Mononuclear cell (primary cell): ENCODE results near the gene ACIN1. TPM values are rescaled to one million over a fixed set of nuclear protein-coding genes. Genes with fewer than 3 reads are reported as not detected.
"Not testable (repeated sequence)": the region's sequence is repeated elsewhere in the genome, so short reads cannot be mapped to it uniquely, and the experiment has no call there.

ENCODE experiments used
- H3K27me3 ChIP-seq: 2 replicates; pipeline ENCODE4 v1.6.0; 2011; ENCODE audit warnings: low read length, control low read depth; ENCODE audit not compliant: insufficient read depth
- H3K4me1 ChIP-seq: 2 replicates; pipeline ENCODE4 v1.5.1; 2011; ENCODE audit warnings: mild to moderate bottlenecking, low read length, control low read depth; ENCODE audit not compliant: insufficient read depth
- H3K4me3 ChIP-seq: 2 replicates; pipeline ENCODE4 v1.5.1; 2011; ENCODE audit warnings: mild to moderate bottlenecking, low read length, moderate library complexity
- H3K9me3 ChIP-seq: 2 replicates; pipeline ENCODE4 v1.5.1; 2011; ENCODE audit warnings: low read depth, mild to moderate bottlenecking, control low read depth, low read length
- total RNA-seq: library from RNA; depleted of rRNA; stranded (reverse); fragments of >200 nt; gene quantifications from one replicate; pipeline ENCODE4 v1.2.3, GENCODE V29; 2012

Gene ACIN1
- total RNA-seq, 1 donor: 123 TPM

DNA sequence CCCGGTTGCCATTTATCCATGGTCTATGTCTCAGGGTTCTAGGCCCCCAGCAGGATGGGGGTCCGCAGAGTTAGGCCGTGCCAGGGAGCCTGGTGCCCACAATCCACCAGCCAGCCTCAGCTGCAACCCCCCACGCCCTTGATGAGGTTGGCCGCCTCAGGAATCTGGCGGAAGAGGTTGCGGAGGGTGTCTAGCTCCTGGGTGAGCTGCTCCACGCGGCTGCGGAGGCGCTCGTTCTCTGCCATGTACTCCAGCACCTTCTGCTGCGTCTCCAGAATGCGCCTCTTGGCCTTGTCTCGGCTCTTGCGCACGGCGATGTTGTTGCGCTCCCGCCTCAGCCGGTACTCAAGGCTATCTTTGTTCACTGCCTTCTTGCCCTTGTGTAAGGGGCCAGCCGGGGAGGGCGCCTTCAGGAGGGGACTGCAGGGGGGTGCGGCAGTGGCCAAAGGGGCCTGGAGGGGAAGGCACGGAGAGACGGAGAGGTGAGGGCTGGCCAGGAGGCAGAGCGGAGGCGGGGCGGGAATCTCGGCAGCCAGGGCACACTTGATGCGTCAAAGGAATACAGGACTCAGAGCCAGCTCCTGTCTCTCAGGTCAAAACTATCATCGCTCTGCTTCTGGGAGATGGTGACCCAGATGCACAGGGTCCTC, 22.6 kb upstream of the ACIN1 start:
- peaks cover 90% of the 10 kb centered on the region for H3K4me1 ChIP-seq
- no peaks in the 10 kb centered on the region for H3K9me3 ChIP-seq
- no peaks in the 10 kb centered on the region for H3K27me3 ChIP-seq
- no peak overlapping the region for H3K4me3 ChIP-seq

DNA sequence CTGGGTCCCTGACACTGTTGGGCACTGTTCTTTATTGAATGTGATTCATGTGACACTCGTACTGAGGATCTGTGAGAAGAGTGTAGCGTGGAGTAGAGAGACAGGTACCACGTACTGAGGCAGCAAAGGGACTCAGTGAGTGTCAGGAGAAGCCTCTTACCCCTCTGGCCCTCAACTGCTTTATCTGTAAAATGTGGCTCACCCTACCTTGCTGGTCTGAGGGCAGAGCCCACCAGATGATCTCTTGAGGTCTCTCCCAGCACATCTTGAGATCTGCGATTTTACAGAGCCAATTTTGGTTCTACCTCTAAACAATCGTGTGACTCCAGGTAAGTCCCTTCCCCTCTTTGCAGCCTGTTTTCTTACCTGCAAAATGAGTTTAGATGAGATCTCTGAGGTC, 21.0 kb upstream of the ACIN1 start:
- peaks cover 2% of the 10 kb centered on the region for H3K27me3 ChIP-seq
- peaks cover 92% of the 10 kb centered on the region for H3K4me1 ChIP-seq
- no peak overlapping the region for H3K4me3 ChIP-seq
- no peaks in the 10 kb centered on the region for H3K9me3 ChIP-seq

DNA sequence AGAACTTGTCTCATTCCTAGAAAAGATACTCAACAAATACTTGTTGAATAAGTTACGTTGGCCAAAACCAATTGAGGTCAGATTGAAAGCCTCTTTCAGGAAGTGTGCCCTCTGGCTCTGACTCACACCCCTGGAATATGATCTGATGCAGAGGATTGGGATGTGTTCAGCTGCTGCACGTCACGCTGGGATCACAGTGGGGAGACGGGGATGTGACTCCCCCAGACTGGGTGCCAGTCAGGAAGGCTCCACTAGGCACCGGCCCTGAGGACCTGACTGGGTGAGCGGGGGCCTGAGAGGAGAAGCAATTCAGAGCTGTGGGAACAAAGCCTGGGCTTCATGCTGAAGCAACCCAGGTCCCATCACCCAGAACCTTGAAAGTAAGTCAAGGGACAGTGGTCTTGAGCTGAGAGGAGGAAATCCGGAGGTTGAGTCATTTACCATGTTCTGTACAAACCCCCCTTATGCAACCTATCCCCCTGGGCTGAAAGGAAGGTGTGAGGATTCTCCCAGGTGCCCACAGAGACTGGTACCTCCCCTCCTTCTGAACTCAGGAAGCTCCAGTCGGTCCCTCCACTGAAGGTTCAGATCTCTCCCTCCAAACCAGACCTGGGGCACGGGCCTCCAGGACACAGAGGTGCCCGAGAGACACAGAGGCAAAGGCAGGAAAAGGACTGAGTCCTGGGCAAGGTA, 20.2 kb upstream of the ACIN1 start:
- Histone ChIP-seq H3K27me3 (peaks cover 2% of the 10 kb centered on the region), H3K4me1 (peaks cover 88% of the 10 kb centered on the region), H3K4me3 (no peak overlapping the region), H3K9me3 (no peaks in the 10 kb centered on the region)

DNA sequence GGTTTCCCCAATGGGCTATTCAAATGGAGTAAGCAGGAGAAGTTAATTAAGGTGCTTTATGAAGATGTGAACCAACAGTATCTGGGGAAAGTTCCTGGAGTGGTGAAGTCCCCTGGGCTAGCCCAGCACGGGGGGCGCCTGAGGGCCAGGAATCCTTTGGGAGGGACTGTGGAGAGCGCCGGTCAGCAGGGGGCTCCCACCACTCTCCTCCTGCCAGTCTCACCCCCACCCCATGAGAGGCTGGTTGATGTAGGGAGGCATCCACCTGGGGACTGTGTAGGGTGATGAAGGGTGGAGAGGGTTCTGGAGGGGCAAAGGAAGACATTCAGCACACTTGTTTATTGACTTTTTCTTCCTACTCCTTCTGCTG, 19.7 kb upstream of the ACIN1 start:
- peaks cover 82% of the 10 kb centered on the region for H3K4me1 ChIP-seq
- H3K9me3 ChIP-seq: no peaks in the 10 kb centered on the region
- no peak overlapping the region for H3K4me3 ChIP-seq
- H3K27me3 ChIP-seq: peaks cover 2% of the 10 kb centered on the region

DNA sequence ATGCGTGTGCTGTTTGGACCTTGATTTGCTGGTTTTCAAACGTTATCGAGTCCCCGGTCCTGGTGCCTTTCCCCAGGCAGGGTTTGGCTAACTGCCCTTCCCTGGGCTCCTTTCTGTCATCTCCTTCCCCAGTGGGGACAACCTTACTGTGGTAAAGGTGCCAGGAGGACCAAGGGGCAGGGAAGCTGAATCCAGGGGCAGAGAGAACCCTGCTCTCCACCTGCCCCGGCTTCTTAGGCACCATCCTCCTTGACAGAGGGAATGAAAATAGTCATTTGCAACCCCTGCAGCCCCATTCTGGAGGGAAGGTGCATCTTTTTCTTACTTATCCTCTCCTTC, 19.2 kb upstream of the ACIN1 start:
- Histone ChIP-seq H3K9me3 (no peaks in the 10 kb centered on the region), H3K4me1 (peaks cover 77% of the 10 kb centered on the region), H3K4me3 (no peak overlapping the region), H3K27me3 (peaks cover 2% of the 10 kb centered on the region)

DNA sequence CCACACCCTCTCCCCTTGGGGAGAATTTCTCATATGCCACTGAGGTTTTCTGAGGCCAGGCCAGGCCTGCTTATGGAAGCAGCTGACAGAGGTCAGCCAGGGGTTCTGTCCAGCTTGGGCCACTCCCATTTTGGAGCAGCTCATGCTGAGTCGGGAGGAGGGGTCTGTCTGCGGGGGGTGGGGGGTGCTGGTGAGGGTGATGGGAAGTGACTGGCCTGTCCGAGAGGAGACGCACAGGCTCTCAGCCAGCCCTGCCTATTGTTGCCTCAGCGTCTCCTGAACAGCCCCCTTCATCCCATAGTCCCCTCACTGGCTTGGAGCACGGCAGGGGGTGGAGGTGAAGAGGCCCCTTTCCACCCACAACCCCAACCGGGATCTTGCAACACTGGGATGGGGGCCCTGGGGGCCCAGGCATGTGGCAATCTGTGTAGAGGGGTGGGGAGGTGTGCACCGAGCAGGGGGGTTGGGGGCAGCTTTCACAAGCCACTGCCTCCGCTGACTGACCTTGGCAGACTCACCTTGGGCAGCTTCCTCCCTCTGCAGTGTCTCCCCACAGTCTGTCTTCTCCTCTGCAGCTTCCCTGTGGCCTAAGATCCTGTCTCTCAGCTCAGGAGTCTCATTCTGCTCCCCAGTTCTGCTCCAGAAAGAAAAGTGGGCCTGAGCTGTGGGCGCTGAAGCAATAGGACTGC, 18.6 kb upstream of the ACIN1 start:
- no peaks in the 10 kb centered on the region for H3K9me3 ChIP-seq
- H3K27me3 ChIP-seq: peaks cover 2% of the 10 kb centered on the region
- no peak overlapping the region for H3K4me3 ChIP-seq
- H3K4me1 ChIP-seq: peaks cover 73% of the 10 kb centered on the region

DNA sequence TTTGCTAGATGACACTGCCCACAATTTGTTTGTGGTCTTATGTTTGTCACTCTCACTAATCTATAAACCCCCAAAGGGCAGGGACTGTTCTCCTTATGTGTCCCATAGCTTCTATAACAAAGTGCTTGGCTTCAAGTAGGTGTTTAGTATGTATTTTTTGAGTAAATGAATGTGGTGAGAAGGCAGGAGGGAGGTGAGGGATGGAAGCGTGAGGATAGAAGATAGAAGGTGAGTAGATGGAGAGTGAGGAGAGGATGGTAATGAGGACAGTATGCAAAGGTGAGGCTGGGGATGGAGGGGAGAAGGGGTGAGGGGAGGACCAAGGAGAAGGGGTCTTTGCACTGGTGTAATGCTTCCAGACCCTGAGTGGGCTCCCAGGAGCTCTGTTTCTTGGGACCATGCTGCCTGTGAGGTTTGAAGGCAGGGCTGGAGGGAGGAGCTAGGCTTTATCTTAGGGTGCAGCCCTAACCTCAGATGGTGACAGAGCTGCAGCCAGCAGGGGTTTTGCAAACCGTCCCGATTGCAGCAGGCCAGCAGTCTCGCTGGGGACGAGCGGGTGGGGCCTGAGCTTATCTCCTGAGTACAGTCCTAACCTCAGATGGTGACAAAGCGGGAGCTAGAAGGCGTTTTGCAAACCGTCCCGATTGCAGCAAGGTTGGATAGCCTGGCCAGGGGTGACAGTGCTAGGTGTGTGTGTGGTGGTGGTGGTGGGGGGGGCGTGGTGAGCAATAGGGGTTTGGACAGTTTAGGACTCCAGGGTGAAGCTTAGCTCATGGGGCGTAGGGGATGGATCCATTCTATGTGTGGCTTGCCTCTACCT, 17.6 kb upstream of the ACIN1 start:
- Histone ChIP-seq H3K27me3 (peaks cover 2% of the 10 kb centered on the region), H3K4me3 (no peak overlapping the region), H3K9me3 (no peaks in the 10 kb centered on the region), H3K4me1 (peaks cover 63% of the 10 kb centered on the region)

DNA sequence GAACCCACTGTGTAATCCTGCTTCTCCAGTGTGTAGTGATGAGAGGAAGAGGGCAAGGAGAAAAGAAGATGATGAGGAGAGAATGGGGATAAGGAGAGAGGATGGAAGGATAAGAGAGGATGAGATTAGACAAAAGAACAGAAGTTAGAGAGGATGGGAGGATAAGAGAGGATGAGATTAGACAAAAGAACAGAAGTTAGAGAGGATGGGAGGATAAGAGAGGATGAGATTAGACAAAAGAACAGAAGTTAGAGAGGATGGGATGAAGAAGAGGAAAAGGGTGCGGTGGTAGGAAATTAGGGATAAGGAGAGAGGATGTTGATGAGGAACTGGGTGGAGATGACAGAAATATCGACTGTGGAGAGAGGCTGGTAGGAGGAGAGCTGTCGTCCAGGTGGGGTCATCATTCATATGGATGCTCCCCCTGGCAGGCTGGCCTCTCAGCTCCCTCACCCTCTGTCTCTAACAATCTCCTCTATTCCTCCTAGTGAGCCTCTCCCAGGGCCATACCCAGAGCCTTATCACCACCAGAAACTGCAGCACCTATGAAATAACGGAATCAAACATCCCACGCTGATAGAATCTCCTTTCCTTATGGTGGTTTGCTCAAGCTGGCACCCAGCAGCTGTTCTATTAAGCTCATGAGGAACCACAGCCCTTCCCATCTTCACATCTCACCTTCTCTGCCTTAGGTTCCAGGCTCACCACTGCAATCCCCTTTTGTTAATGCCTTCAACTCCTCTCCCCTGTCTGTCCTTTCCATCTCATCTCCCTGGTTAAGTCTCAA, 15.8 kb upstream of the ACIN1 start:
- Histone ChIP-seq H3K4me3 (no peak overlapping the region), H3K9me3 (no peaks in the 10 kb centered on the region), H3K27me3 (peaks cover 2% of the 10 kb centered on the region), H3K4me1 (peaks cover 50% of the 10 kb centered on the region)

DNA sequence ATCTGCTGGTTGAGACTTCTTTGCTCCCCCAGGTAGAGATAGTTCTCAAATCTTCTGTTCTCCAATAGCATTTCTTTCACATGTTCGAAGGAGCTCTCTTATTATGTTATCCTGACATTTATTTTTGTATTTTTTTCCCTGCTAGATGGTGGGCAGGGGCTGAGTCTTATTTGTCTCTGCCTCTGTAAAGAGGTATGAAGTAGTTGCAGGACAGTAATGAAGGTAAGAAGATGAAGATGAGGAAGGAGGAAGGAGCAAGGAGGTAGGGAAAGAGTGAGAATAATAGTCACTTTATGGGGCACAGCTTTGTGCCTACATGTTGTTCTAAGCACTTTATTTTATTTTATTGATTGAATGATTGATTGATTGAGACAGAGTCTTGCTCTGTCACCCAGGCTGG, 14.8 kb upstream of the ACIN1 start:
- Histone ChIP-seq H3K4me1 (peaks cover 46% of the 10 kb centered on the region), H3K9me3 (no peaks in the 10 kb centered on the region), H3K4me3 (no peak overlapping the region), H3K27me3 (peaks cover 2% of the 10 kb centered on the region)

DNA sequence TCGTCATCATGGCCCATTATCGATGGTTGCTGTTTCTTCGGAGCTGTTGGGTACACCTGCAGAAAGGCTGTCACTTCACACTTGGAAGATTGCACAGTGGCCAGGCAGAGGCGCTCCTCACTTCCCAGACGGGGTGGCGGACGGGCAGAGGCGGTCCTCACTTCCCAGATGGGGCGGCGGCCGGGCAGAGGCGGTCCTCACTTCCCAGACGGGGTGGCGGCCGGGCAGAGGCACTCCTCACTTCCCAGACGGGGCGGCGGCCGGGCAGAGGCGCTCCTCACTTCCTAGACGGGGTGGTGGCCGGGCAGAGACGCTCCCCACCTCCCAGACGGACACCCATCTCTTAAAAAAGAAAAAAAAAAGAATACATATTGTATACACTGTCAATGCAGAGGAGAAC, 13.2 kb upstream of the ACIN1 start:
- H3K9me3 ChIP-seq, H3K27me3 ChIP-seq, H3K4me3 ChIP-seq: not testable (repeated sequence)
- peaks cover 30% of the 10 kb centered on the region for H3K4me1 ChIP-seq

DNA sequence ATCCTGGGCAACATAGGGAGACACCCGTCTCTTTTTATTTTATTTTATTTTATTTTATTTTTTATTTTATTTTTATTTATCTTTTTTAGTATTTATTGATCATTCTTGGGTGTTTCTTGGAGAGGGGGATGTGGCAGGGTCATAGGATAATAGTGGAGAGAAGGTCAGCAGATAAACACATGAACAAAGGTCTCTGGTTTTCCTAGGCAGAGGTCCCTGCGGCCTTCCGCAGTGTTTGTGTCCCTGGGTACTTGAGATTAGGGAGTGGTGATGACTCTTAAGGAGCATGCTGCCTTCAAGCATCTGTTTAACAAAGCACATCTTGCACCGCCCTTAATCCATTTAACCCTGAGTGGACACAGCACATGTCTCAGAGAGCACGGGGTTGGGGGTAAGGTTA, 12.7 kb upstream of the ACIN1 start:
- not testable (repeated sequence) for H3K27me3 ChIP-seq, H3K9me3 ChIP-seq, H3K4me3 ChIP-seq
- peaks cover 24% of the 10 kb centered on the region for H3K4me1 ChIP-seq

DNA sequence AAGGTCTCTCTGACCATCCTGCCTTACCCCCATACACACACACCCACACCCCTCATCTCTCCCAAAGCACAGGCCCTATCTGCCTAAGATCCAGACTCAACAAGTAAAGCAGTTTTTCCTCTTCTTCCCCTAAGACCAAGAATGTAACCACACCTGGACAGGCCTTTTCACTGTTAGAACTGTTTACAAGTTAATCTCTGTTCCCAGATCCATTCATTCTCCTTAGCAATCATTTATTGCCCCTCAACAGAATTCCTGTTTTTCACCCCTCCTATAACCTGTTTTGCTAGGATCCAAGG, 11.8 kb upstream of the ACIN1 start:
- peaks cover 2% of the 10 kb centered on the region for H3K27me3 ChIP-seq
- peaks cover 19% of the 10 kb centered on the region for H3K4me1 ChIP-seq
- no peak overlapping the region for H3K4me3 ChIP-seq

DNA sequence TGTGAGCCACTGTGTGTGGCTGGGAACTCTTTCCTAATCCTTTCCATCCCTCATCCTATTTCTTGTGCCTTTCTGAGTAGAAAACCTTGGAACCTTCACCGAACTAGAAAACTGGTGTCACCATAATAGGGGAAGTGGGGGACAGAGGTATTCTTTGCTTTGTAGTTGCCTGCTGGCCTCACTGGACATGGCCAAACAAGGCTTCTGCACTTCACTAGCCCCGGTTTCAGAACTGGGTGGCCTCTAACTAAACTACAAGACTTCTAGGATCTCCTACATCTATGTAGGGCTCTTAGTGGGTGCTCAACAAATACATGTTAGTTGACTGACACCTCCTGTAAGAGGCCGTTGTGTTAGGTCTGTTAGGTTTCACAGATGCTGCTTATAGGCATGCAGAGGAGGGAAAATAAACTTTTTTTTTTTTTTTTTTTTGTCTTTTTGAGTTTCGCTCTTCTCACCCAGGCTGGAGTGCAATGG, 10.4 kb upstream of the ACIN1 start:
- Histone ChIP-seq H3K9me3 (no peaks in the 10 kb centered on the region), H3K27me3 (no peaks in the 10 kb centered on the region), H3K4me3 (no peak overlapping the region), H3K4me1 (peaks cover 9% of the 10 kb centered on the region)

More for the DNA sequence above, 11.8 kb upstream of the ACIN1 start:
- H3K9me3 ChIP-seq: no peaks in the 10 kb centered on the region

DNA sequence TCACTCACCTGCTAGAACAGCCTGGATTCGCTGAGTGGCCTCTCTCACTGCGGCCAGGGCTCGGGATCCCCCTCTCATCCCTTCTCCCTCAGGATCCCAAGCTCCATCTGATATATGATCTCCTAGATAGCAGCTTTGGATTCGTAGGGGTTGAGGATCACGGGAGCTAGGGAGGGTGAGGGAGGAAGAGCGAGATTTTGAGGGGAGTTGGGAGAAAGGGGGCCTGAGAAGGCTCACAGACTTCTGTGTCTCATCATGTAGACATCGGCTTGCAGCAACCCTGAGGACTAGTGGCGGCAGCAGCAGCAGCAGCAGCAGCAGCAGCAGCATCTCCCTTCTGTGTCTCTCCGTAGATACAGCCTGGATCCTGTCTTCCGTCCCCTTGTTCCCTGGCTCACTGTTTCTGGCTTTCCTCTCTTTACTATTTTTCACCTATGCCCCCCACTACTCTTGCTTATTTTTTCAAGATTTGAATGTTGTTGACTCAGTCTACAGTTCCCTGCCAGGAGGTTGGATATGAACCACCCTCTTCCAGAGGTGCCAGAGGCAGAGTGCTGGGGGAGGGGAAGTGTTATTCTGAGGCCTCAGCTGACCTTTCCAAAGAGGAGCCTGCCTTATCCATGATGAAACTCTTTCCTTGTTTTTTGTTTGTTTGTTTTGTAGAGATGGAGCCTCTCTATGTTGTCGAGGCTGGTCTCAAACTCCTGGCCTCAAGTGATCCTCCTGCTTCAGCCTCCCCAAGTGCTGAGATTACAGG, 9.8 kb upstream of the ACIN1 start, which contains the start of gene CIROP:
Gene CIROP (minus strand): TSS at position 399 of the 757 bp plus-strand sequence. CDS start 69 bp downstream, at position 330.
- no peak within 1 kb of the TSS for H3K4me3 ChIP-seq
- no peaks in the 10 kb centered on the region for H3K9me3 ChIP-seq
- H3K4me1 ChIP-seq: peaks cover 9% of the 10 kb centered on the region
- H3K27me3 ChIP-seq: no peaks in the 10 kb centered on the region
